Measurements from ENCODE around the gene HSH2D.

Gene HSH2D

GRCh38 chr19:16191216-16191908 lies 47.9 kb downstream of the HSH2D start:
- TF ChIP-seq CTCF (IDR thresholded peaks at IDR 0.05; ENCODE audit: low read depth, low read length, missing control alignments) = no peak
- H3K4me3 ChIP-seq (ENCODE audit: low read depth, low read length) = no peak overlapping the region
- no peak for DNase-seq (ENCODE audit: low read depth)

DNA sequence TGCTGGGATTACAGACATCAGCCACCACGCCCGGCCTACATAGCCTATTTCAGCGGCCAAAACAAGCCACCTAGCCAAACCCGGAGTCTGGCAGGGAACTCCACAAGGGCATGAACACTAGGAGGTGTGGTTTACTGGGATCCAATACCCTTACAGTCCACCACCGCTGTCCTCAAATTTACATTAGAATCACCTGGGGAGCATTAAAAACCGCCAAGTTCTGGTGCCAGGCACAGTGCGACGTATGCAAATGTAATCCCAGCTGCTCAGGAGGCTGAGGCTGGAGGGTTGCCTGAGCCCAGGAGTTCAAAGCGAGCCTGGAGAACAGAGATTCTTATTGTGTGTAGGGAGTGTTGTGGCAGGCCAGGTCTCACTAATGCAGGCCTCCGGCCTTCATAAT lies 50.0 kb downstream of the HSH2D start:
- no peak overlapping the region for H3K4me3 ChIP-seq (ENCODE audit: low read depth, low read length)
- no peak for TF ChIP-seq CTCF (IDR thresholded peaks at IDR 0.05; ENCODE audit: low read depth, low read length, missing control alignments)
- DNase-seq (ENCODE audit: low read depth) = no peak

DNA sequence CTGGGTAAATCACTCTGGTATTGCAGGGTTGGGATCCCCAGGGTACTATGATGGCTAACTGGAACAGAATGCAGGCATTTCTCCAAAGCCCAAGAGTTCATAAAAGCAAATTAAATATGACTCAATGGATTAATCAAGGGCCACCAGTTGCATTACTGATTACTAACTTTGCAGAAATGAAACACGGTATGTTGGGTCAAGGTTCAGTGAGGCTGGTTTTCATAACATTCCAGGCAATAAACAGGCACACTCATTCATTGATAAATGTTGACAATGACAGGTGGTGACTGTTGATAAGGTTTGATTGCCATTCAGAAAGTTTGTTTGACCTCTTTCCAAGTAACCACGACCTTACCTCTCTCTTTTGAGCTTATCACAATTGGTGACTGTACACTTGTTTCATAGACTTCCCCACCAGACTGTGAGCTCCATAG lies 53.7 kb downstream of the HSH2D start:
- no peak for TF ChIP-seq CTCF (IDR thresholded peaks at IDR 0.05; ENCODE audit: low read depth, low read length, missing control alignments)
- no peak for DNase-seq (ENCODE audit: low read depth)
- peak overlapping the region; percentile 100 for H3K4me3 ChIP-seq (ENCODE audit: low read depth, low read length)

- no peak for TF ChIP-seq CTCF (IDR thresholded peaks at IDR 0.05; ENCODE audit: low read depth, low read length, missing control alignments)
- H3K4me3 ChIP-seq (ENCODE audit: low read depth, low read length) = peak within 1 kb of the TSS; percentile 100
- peak; percentile 96 for DNase-seq (ENCODE audit: low read depth)
Observed at GRCh38 chr19:16197622-16198369, 54.3 kb downstream of the HSH2D start, which contains the start of gene AP1M1. Gene AP1M1, plus strand, starts transcription at chr19:16197911. Its CDS starts 116 bp downstream, at chr19:16198027.

- TF ChIP-seq CTCF (IDR thresholded peaks at IDR 0.05; ENCODE audit: low read depth, low read length, missing control alignments) = no peak
- DNase-seq (ENCODE audit: low read depth) = no peak
- H3K4me3 ChIP-seq (ENCODE audit: low read depth, low read length) = peak overlapping the region; percentile 100
Observed at GRCh38 chr19:16198370-16198651, 54.8 kb downstream of the HSH2D start.

GRCh38 chr19:16199275-16199932 lies 55.9 kb downstream of the HSH2D start:
- no peak for DNase-seq (ENCODE audit: low read depth)
- no peak overlapping the region for H3K4me3 ChIP-seq (ENCODE audit: low read depth, low read length)
- TF ChIP-seq CTCF (IDR thresholded peaks at IDR 0.05; ENCODE audit: low read depth, low read length, missing control alignments) = no peak

Measured in GM12864 (cell line).